Measurements from ENCODE around the gene SDF4. TPM values are rescaled to one million over a fixed set of nuclear protein-coding genes. Genes with fewer than 3 reads are reported as not detected.

Gene SDF4
- total RNA-seq, 3 donors from 2014 or later: 58.0 to 111 (median 79.3) TPM

DNA sequence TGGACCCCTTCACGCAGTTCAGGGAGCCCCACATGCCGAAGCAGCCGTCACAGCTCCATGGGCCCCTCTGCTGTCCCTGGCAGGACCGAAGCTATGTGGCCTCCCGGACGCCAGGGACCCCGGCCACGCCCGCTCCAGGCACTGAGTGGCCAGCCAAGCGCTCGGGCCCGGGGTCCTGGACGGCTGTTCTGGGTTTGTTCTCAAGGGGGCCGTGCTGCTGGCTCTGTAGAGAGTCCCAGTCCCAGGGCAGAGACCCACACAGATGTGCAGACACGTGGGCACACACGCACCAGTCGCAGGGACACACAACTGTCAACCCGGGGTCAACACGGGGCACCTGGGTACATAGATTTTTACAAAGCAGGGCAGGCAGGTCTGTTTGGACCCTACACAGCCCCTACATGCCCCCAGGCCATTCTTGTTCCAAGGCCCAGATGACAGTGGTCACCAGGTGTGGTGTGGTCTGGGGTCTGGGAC is 6.9 kb upstream of the SDF4 start:
- Histone ChIP-seq H3K27me3 (peaks cover 7 to 17% of the 10 kb centered on the region in 2 donors), H3K36me3 (no peaks in the 10 kb centered on the region), H3K4me3 (peak overlapping the region in 1 of 3 donors; percentile 51), H3K27ac (peak overlapping the region in 1 of 2 donors; percentile 66), H3K4me1 (peaks cover 0 to 14% of the 10 kb centered on the region in 2 donors), H3K9me3 (no peaks in the 10 kb centered on the region)
- TF ChIP-seq, protein P1, sequence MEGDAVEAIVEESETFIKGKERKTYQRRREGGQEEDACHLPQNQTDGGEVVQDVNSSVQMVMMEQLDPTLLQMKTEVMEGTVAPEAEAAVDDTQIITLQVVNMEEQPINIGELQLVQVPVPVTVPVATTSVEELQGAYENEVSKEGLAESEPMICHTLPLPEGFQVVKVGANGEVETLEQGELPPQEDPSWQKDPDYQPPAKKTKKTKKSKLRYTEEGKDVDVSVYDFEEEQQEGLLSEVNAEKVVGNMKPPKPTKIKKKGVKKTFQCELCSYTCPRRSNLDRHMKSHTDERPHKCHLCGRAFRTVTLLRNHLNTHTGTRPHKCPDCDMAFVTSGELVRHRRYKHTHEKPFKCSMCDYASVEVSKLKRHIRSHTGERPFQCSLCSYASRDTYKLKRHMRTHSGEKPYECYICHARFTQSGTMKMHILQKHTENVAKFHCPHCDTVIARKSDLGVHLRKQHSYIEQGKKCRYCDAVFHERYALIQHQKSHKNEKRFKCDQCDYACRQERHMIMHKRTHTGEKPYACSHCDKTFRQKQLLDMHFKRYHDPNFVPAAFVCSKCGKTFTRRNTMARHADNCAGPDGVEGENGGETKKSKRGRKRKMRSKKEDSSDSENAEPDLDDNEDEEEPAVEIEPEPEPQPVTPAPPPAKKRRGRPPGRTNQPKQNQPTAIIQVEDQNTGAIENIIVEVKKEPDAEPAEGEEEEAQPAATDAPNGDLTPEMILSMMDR (IDR thresholded peaks at IDR 0.05): no peak
- TF ChIP-seq POLR2A (IDR thresholded peaks at IDR 0.05) (no peak), POLR2AphosphoS5 (IDR thresholded peaks at IDR 0.05) (no peak)
- DNase-seq (ENCODE audit: low spot score in 2 of 2): no peak
- intact Hi-C loops (cut with DNase I; ENCODE audit: low total_unique reads): loop anchor here (10.0 kb wide), 1 partner anchor 114 kb away; no protein-coding TSS in a partner anchor

DNA sequence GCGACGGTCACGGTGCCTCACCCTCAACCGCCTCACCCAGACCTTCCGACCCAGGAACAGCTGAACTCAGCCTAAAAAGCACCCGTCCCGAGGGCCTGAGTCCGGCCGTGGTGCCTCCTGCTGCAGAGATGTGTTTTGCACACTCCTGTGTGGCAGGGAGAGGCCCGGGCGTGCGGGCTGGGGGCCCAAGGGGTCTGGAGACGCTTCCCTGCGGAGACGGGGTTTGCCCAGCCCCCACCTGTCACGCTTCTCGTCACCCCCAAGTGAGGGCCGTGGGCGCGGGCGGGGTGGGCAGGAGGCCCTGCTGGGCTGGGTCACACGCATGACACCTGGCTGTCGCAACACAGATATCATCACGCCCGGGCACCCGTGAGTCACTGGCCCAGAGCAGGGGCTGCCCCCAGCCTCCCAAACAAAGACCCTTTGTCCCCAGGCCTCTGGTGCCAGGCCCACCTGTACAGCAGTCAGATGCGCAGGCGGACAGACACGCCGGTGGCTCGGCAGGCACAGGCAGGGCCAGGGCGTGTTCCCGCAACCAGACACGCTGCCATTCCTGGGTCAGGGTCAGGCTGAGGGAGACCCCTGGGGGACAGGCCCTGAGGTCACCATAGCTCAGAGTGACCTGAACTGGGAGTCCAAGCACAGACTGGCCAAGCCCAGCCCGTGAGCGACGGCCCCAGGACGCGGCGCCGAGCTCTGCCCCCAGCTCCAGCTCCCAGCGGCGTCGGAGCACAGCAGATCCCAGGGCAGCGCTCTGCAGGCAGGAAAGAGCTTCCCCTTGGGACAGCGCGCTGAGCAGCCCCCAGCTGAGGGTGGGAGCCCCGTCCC is 6.3 kb upstream of the SDF4 start:
- no peak for TF ChIP-seq POLR2A (IDR thresholded peaks at IDR 0.05)
- TF ChIP-seq, protein P1 (IDR thresholded peaks at IDR 0.05): no peak
- Histone ChIP-seq H3K4me1 (peaks cover 0 to 14% of the 10 kb centered on the region in 2 donors), H3K9me3 (no peaks in the 10 kb centered on the region), H3K4me3 (peak overlapping the region in 2 of 3 donors; percentile 2 to 51), H3K27ac (peak overlapping the region; percentile 48 to 66), H3K27me3 (peaks cover 7 to 17% of the 10 kb centered on the region in 2 donors), H3K36me3 (no peaks in the 10 kb centered on the region)
- intact Hi-C loops (cut with DNase I; ENCODE audit: low total_unique reads): loop anchor here (10.0 kb wide), 1 partner anchor 113 kb away; no protein-coding TSS in a partner anchor
- peak; percentile 61 to 68 for DNase-seq (ENCODE audit: low spot score in 2 of 2)

DNA sequence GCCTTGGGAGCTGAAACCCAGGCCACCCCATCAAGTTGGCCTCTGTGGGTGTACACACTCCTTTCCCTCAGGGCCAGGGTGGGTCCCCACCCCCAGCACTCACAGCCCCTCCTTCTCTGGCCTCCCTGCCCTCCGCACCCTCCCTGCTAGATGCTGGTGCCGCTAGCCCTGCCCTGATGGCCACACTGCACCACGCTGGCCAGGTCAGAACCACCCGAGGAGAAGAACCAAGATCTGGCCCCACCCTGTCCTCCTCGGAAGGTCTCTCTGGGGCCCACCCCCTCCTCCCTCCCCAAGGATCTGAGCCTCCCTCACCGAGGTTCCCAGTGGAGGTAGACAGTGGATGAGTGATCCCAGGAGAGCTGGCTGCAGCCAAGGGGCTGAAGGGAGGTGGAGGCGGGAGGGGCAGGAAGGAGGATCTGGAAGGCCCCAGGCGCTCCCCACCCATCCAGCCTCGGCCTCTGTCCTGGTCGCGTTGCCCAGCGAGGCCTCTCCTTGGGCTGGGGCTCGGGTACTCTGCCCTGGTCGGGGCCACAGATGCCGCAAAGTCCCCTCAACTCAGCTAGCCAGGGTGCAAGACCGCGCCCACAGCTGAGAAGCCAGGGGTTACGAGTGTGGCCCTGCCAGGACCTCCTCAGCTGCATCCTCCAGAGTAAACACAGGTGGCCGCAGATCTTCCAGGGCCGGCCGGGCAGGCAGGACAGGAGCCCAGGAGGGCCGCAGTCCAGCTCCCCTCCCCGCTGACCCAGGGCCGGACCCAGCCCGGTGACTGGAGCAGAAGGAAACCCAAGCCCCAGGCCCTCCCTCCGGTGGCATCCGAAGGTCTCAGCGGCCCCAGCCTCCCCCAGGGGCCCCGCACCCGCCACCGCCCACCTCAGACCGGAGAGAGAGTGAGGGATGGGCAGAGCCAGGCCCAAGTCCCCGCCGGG is 5.4 kb upstream of the SDF4 start:
- Histone ChIP-seq H3K4me1 (peaks cover 4 to 14% of the 10 kb centered on the region in 2 donors), H3K4me3 (peak overlapping the region in 2 of 3 donors; percentile 2 to 51), H3K36me3 (no peaks in the 10 kb centered on the region), H3K27me3 (peaks cover 7 to 17% of the 10 kb centered on the region in 2 donors), H3K9me3 (no peaks in the 10 kb centered on the region), H3K27ac (peak overlapping the region; percentile 48 to 66)
- TF ChIP-seq POLR2AphosphoS5 (IDR thresholded peaks at IDR 0.05): no peak
- no peak for TF ChIP-seq POLR2A (IDR thresholded peaks at IDR 0.05)
- TF ChIP-seq, protein P1 (IDR thresholded peaks at IDR 0.05): no peak
- intact Hi-C loops (cut with DNase I; ENCODE audit: low total_unique reads): loop anchor here (10.0 kb wide), 1 partner anchor 112 kb away; no protein-coding TSS in a partner anchor
- DNase-seq (ENCODE audit: low spot score in 2 of 2): no peak

DNA sequence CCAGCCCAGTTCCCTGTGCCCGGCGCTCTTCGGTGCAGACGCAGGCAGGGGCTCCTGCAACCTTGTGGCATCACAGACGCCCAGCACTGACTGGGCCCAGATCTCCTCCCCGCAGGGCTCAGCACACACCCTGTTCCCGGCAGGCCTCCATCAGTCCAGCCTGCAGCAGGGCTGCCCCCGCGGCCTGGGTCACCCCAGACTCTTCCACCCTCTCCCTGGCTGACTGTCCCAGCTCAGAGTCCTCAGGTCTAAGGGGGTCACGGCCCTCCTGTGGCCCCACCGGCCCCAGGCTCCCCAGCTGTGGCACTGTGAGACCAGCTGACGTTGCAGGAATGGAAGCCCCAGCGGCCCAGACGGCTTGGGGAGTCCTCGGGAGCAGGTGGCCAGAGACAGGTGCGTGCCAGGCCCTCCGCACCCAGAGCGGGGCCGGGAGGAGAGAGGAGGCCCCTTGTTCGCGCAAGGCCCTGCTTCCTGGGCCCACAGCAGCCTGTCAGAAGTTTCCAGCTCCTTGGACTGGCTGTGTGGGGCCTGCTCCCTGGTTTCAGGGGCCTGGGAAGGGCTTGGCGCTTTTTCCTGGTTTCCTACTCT is 4.5 kb upstream of the SDF4 start:
- Histone ChIP-seq H3K9me3 (no peaks in the 10 kb centered on the region), H3K27me3 (peaks cover 7 to 17% of the 10 kb centered on the region in 2 donors), H3K36me3 (no peaks in the 10 kb centered on the region), H3K4me1 (peaks cover 4 to 14% of the 10 kb centered on the region in 2 donors), H3K4me3 (no peak overlapping the region), H3K27ac (no peak overlapping the region)
- intact Hi-C loops (cut with DNase I; ENCODE audit: low total_unique reads): loop anchor here (10.0 kb wide), 1 partner anchor 111 kb away; no protein-coding TSS in a partner anchor
- TF ChIP-seq POLR2AphosphoS5 (IDR thresholded peaks at IDR 0.05) (no peak), POLR2A (IDR thresholded peaks at IDR 0.05) (no peak)
- TF ChIP-seq, protein P1 (IDR thresholded peaks at IDR 0.05): no peak
- DNase-seq (ENCODE audit: low spot score in 2 of 2): no peak
